Right kidney (tissue), 1 donor: ENCODE data around the gene FBXL13.
"Not testable (repeated sequence)": the region's sequence is repeated elsewhere in the genome, so short reads cannot be mapped to it uniquely, and the experiment has no call there.

Experiments used
- DNase-seq: peaks from one replicate; pipeline ENCODE4 v3.0.0-alpha.2; 2016

Gene FBXL13

GRCh38 chr7:103079836-103080235, 5.2 kb upstream of the FBXL13 start:
- DNase-seq, result no peak

- DNase-seq, result not testable (repeated sequence)
Observed at GRCh38 chr7:103078226-103078625, 3.6 kb upstream of the FBXL13 start.

DNA sequence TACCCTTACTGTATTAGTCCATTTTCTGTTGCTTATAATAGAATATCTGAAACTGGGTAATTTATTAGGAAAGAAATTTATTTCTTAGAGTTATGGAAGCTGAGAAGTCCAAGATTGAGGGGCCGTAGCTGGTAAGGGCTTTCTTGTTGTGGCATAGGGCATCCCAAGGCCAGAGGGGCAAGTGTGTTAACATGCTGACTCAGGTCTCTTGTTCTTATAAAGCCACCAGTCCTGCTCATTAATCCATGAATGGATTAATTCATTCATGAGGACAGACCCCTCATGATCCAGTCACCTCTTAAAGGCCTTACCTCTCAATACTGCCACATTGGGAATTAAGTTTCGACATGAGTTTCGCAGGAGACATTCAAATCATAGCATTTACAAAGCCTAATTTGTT, 2.7 kb upstream of the FBXL13 start:
- DNase-seq, result no peak

DNA sequence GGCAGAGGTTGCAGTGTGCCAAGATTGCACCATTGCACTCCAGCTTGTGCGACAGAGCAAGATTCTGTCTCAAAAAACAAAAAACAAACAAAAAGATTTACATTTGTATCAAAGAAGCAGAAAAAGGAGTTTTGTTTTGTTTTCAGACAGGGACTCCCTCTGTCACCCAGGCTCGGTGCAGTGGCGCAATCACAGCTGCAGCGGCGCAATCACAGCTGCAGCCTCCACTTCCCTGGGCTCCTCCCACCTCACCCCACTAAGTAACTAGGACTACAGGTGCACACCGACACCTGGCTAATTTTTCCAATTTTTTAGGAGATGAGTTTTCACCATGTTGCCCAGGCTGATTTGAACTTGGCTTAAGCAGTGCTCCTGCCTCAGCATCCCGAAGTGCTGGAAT, 2.2 kb upstream of the FBXL13 start:
- DNase-seq, result no peak

DNA sequence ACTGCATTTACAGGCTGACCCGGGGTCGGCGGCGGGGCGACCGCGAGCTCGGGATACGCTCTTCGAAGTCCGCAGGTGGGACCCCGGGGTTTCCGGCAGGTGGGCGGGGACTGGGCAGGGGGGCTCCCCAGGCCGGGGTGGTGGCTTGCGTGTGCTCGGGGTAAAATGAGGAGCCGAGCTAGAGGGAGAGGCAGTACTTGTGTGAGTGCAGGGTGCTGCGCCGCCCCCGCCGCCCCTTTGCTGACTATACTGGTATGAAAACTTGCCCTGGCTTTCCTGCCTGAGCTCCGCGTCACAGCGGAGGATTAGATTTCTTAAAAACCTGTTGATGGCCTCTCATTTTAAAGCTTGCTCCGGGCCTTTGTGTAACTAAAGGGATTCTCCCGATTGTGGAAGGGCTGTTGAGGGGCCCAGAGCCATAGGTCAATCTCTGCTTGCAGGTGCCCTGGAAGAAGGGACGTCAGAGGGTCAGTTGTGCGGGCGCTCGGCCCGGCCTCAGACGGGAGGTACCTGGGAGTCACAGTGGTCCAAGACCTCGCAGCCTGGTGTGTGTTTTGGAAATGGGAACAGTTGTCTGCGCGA, 832 bp upstream of the FBXL13 start:
- peak; percentile 72 for DNase-seq

GRCh38 chr7:103073989-103074518, 542 bp downstream of the FBXL13 start:
- DNase-seq, result no peak

GRCh38 chr7:103071000-103071399, 3.6 kb downstream of the FBXL13 start:
- no peak for DNase-seq

DNA sequence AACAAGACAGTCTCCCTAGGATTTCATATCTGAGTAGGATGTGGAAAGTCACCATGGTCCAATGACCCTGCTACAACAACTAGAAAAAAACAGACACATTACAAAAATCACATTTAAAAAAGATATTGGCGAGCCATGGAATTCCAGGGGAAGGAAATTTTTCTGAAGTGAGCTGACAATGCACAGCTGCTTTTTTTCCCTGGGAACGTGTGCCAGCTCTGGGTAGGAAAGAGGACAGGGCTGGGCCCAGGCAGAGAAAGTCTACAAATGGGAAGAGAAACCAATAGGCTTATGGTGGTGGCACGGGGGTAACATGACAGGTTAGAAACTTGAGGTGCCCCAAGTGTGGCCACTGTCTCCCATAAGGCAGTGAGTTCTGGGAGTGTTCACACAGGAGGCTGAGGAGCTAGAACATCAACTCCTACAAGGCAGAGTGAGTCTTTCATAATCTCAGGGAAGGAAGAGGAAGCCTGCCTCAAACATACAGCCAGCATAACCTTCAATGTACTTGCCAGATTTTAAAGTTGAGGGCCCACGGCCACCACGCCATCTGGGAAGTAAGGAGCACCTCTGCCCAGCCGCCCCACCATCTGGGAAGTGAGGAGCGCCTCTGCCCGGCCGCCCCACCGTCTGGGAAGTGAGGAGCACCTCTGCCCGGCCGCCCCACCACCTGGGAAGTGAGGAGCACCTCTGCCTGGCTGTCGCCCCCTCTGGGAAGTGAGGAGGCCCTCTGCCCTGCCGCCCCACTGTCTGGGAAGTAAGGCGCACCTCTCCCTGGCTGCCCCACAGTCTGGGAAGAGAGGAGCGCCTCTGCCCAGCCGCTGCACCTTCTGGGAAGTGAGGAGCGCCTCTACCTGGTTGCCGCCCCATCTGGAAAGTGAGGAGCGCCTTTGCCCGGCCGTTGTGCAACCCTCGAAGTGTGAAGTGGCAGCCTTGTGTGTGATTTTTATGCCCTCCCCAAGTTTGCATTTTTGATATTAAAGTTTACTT, 5.9 kb downstream of the FBXL13 start:
- no peak for DNase-seq

DNA sequence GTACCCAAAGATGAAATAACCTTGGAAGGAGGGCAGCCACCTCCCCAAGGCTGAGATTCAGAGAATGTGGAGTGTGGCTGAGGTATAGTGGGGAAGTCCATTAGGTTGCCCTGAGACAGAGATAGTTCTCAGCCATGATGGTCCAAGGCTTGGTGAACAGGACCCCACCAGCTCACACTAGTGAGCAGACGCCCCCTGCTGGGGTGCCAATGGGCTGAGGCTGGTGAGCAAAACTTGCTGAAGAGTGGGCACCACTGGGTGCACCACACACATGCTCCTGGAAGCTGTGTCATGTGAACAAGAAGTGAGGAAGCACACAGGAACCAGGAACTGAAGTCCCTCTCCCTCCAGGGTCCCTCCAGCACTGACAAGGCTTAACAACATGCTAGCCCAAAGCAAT, 8.9 kb downstream of the FBXL13 start:
- DNase-seq, result no peak

DNA sequence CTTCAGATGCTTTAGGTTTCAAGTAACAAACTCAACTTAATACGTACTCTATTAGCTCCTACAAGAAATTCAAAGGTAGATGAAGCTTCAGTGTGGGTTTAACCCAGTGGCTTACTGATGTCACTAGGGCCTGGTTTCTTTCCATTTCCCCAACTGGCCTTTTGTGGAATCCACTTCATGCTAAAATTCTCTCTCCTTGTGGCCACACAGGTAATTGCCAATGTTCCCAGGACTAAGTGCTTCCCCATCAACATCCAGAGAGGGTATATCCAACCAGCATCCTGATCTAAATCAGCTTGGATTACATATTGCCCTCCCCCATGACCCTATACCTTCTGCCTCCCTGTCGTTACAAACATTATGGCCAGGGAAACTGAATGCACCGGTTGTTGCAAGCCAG, 10.7 kb downstream of the FBXL13 start:
- DNase-seq, result no peak

DNA sequence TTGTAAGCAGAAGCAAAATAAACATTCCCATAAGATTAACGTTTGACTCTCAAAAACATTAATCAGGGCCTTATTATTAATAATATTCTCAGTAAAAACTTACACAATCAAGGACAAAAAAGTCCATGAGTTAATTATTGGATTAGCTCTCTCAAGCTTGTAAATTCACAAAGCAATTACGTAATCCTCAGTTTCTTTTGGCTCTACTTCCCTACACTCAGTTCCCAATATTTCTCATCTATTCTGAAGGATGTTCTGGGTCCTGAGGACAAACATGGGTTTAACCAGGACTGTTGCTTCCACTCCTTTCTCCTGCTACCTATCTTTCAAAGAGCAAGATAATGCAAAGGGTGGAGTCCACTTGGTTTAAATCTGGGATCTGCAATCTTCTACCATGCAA, 15.1 kb downstream of the FBXL13 start:
- DNase-seq, result no peak

DNA sequence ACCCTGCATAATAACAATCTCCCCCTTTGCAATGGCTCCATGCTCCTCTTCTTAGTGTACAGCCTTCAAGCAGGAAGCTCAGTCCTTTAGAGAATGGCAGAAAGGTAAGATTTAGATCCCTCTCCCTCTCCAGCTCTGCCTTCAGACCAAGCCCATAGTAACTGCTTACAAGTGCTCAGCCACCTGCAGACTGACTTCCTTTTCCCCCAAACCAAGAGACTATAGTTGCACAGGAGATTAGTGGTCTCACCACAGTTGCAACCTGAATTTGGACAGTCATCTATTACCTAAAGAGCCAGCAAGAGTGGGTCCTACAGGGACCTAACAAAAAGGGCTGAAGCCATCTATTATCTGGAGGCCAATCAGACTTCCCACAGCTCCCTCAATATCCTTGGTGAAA, 16.5 kb downstream of the FBXL13 start:
- DNase-seq, result no peak

DNA sequence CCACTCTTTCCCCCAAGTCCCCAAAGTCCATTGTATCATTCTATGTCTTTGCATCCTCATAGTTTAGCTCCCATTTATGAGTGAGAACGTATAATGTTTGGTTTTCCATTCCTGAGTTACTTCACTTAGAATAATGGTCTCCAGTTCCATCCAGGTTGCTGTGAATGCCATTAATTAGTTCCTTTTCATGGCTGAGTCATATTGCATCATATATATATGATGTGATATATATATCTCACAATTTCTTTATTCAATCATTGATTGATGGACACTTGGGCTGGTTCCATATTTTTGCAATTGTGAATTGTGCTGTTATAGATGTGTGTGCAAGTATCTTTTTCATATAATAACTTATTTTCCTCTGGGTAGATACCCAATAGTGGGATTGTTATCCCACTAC, 18.6 kb downstream of the FBXL13 start:
- not testable (repeated sequence) for DNase-seq

GRCh38 chr7:103051519-103051918, 23.1 kb downstream of the FBXL13 start:
- DNase-seq, result no peak

DNA sequence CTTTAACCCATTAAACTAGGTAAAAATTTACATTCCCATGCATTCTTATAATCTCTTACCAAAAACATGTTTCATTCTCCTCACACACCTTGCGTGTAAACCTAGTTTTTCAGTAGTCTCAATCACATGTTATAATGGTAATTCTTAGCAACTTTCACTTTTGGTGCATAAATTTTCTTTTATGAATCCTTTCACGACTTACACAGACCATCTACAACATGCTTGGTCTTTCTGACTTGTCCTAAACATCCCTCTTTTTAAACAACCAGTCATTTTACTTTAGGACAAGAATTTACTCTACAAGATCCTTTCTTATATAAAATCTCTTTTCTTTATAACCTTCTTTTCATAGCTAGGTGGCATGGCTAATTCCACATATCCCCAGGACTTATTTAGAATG, 25.8 kb downstream of the FBXL13 start:
- no peak for DNase-seq

- not testable (repeated sequence) for DNase-seq
Observed at GRCh38 chr7:103041815-103042214, 32.8 kb downstream of the FBXL13 start.

DNA sequence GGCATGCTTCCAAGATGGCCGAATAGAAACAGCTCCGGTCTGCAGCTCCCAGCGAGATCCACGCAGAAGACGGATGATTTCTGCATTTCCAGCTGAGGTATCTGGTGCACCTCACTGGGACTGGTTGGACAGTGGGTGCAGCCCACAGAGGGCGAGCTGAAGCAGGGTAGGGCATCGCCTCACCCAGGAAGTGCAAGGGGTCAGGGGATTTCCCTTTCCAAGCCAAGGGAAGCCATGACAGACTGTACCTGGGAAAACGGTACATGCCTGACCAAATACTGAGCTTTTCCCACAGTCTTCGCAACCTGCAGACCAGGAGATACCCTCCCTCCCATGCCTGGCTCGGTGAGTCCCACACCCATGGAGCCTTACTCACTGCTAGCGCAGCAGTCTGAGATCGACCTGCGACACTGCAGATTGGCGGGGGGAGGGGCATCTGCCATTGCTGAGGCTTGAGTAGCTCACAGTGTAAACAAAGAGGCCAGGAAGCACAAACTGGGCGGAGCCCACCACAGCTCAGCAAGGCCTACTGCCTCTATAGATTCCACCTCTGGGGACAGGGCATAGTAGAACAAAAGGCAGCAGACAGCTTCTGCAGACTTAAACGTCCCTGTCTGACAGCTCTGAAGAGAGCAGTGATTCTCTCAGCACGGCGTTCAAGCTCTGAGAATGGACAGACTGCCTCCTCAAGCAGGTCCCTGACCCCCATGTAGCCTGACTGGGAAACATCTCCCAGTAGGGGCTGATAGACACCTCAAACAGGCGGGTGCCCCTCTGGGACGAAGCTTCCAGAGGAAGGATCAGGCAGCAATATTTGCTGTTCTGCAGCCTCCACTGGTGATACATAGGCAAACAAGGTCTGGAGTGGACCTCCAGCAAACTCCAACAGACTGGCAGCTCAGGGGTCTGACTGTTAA, 36.5 kb downstream of the FBXL13 start:
- DNase-seq, result not testable (repeated sequence)

- no peak for DNase-seq
Observed at GRCh38 chr7:103037476-103037822, 37.1 kb downstream of the FBXL13 start.

- not testable (repeated sequence) for DNase-seq
Observed at GRCh38 chr7:103034318-103034717, 40.3 kb downstream of the FBXL13 start.

DNA sequence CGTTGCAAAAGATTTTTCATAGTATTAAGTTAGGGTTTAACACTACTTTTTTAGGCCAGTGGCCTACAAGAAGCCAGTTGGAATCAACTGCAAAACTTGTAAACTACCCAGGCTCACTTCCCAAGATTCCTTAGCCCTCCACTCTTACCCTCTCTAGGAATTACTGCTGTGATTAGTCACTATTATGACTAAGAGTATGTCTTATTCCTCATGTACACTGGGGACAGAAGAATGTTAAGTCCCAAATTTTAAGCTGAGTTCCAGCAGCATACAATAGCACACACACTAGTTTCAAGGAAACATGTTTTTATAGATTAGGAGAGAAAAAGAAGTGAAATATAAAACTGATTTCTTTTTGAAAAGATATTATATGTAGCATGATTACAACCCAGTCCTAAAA, 42.8 kb downstream of the FBXL13 start:
- no peak for DNase-seq

- DNase-seq, result no peak
Observed at GRCh38 chr7:103031024-103031423, 43.6 kb downstream of the FBXL13 start.

DNA sequence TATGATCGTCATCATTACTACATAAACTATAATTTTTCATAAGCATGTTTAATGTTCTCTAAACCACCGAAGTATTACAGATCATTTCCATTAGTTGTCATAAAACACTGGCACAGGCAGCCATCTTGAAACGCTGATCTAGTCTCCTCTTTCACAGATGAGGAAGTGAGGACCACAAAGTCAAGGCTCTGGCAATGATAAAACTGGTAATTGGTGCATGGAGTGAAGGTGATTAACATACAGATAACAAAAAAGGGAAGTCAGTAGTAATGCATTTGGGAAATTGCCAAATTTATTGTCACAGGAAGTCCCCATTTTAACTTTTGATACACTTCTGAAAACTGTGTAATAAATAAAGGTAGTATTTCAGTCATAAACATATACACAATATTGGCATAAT, 49.3 kb downstream of the FBXL13 start:
- DNase-seq, result no peak

DNA sequence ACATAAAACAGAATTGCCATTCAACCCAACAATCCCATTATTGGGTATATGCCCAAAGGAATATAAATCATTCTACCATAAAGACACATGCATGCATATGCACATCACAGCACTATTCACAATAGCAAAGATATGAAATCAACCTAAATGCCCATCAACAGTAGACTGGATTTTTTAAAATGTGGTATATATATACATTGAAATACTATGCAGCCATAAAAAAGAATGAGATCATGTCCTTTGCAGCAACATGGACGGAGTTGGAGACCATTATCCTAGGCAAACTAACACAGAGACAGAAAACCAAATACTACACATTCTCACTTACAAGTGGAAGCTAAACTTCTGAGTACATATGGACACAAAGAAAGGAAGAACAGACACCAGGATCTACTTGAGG, 51.0 kb downstream of the FBXL13 start:
- not testable (repeated sequence) for DNase-seq
